ENCODE measurements around the gene LGI4.
"Not testable (repeated sequence)": the region's sequence is repeated elsewhere in the genome, so short reads cannot be mapped to it uniquely, and the experiment has no call there.

LGI4 gene

GRCh38 chr19:35105411-35106290, 29.2 kb downstream of the LGI4 start:
- no peak for DNase-seq (ENCODE audit: low read depth)

GRCh38 chr19:35105047-35105410, 29.8 kb downstream of the LGI4 start:
- DNase-seq (ENCODE audit: low read depth) = no peak

- no peak for DNase-seq (ENCODE audit: low read depth)
These were observed 30.5 kb downstream of the LGI4 start for GRCh38 chr19:35104361-35104760.

- DNase-seq (ENCODE audit: low read depth) = not testable (repeated sequence)
These were observed 31.2 kb downstream of the LGI4 start for GRCh38 chr19:35103614-35104013.

- not testable (repeated sequence) for DNase-seq (ENCODE audit: low read depth)
These were observed 32.9 kb downstream of the LGI4 start for GRCh38 chr19:35101949-35102348.

- no peak for DNase-seq (ENCODE audit: low read depth)
These were observed 34.0 kb downstream of the LGI4 start for GRCh38 chr19:35100588-35101533.

GRCh38 chr19:35099897-35100275, 35.0 kb downstream of the LGI4 start:
- DNase-seq (ENCODE audit: low read depth) = no peak

GRCh38 chr19:35099155-35099896, 35.5 kb downstream of the LGI4 start:
- DNase-seq (ENCODE audit: low read depth) = no peak

GRCh38 chr19:35098413-35099049, 36.3 kb downstream of the LGI4 start:
- DNase-seq (ENCODE audit: low read depth) = no peak

GRCh38 chr19:35095667-35096368, 39.0 kb downstream of the LGI4 start:
- no peak for DNase-seq (ENCODE audit: low read depth)

- no peak for DNase-seq (ENCODE audit: low read depth)
These were observed 40.2 kb downstream of the LGI4 start for GRCh38 chr19:35094656-35095055.

- no peak for DNase-seq (ENCODE audit: low read depth)
These were observed 40.8 kb downstream of the LGI4 start for GRCh38 chr19:35093941-35094647.

GRCh38 chr19:35093430-35093829, 41.4 kb downstream of the LGI4 start:
- DNase-seq (ENCODE audit: low read depth) = no peak

- DNase-seq (ENCODE audit: low read depth) = no peak
These were observed 44.2 kb downstream of the LGI4 start for GRCh38 chr19:35090506-35091214.

- no peak for DNase-seq (ENCODE audit: low read depth)
These were observed 44.7 kb downstream of the LGI4 start for GRCh38 chr19:35090160-35090505.

- DNase-seq (ENCODE audit: low read depth) = no peak
These were observed 45.3 kb downstream of the LGI4 start for GRCh38 chr19:35089554-35089953.

GRCh38 chr19:35088131-35088913, 46.5 kb downstream of the LGI4 start:
- no peak for DNase-seq (ENCODE audit: low read depth)

- DNase-seq (ENCODE audit: low read depth) = no peak
These were observed 47.5 kb downstream of the LGI4 start for GRCh38 chr19:35087393-35087792.

- DNase-seq (ENCODE audit: low read depth) = no peak
These were observed 48.4 kb downstream of the LGI4 start for GRCh38 chr19:35086455-35086854.
